Breast epithelium (tissue), 3 donors: ENCODE data around the gene FRMD6.

ENCODE experiments used
- POLR2A ChIP-seq: fragments of 450-650 bp; IDR thresholded peaks from one replicate; pipeline ENCODE4 v1.6.1; 2016; ENCODE audit warnings: antibody characterized with exemption, mild to moderate bottlenecking, moderate library complexity
- TF ChIP-seq, protein P1 (sequence below), 3 donors: fragments of 450-650 bp; IDR thresholded peaks; one replicate each; pipeline ENCODE4 v1.5.1; 2016 to 2017; ENCODE audit warnings: antibody characterized with exemption in 3 of 3, mild to moderate bottlenecking in 3 of 3, moderate library complexity in 3 of 3

DNA sequence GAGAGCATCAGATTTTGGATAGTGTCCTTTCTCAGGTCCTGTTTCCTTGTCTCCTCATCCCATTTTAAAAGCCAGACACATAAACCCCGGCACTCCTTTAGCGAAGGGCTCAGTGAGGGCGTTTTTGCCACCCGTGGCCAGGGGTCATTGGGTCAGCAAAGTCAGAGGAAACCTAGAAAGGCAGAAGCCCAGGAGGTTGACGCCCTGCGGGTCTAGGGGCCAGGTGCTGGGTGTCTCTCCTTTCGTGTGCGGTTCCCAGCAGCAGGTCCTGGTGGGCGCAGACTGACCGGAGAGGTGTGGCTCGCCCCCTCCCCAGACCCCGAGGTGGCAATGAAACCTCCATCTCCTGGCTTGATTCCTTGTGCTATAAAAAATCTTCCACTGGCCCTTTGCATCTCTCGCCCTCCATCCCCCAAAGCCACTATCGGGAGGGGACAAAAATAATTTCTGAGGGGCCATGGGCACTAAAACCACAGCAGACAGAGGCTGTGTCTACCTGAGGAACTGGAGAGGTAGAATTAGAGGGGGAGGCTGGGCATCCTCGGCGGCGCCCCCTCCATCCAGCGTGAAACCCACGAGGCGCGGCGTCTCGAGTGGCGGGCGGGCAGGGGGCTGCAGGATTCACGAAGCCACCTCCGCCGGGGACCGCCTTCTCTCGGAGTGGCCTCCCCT lies 858 bp upstream of the FRMD6 start:
- TF ChIP-seq POLR2A: no peak
- TF ChIP-seq, protein P1, sequence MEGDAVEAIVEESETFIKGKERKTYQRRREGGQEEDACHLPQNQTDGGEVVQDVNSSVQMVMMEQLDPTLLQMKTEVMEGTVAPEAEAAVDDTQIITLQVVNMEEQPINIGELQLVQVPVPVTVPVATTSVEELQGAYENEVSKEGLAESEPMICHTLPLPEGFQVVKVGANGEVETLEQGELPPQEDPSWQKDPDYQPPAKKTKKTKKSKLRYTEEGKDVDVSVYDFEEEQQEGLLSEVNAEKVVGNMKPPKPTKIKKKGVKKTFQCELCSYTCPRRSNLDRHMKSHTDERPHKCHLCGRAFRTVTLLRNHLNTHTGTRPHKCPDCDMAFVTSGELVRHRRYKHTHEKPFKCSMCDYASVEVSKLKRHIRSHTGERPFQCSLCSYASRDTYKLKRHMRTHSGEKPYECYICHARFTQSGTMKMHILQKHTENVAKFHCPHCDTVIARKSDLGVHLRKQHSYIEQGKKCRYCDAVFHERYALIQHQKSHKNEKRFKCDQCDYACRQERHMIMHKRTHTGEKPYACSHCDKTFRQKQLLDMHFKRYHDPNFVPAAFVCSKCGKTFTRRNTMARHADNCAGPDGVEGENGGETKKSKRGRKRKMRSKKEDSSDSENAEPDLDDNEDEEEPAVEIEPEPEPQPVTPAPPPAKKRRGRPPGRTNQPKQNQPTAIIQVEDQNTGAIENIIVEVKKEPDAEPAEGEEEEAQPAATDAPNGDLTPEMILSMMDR (IDR thresholded peaks at IDR 0.05): no peak
